ENCODE results near the gene ARHGAP9.
"Not testable (repeated sequence)": the region's sequence is repeated elsewhere in the genome, so short reads cannot be mapped to it uniquely, and the experiment has no call there.

The ARHGAP9 gene

GRCh38 chr12:57517187-57517586 is 37.5 kb upstream of the ARHGAP9 start:
- no peak for DNase-seq

DNA sequence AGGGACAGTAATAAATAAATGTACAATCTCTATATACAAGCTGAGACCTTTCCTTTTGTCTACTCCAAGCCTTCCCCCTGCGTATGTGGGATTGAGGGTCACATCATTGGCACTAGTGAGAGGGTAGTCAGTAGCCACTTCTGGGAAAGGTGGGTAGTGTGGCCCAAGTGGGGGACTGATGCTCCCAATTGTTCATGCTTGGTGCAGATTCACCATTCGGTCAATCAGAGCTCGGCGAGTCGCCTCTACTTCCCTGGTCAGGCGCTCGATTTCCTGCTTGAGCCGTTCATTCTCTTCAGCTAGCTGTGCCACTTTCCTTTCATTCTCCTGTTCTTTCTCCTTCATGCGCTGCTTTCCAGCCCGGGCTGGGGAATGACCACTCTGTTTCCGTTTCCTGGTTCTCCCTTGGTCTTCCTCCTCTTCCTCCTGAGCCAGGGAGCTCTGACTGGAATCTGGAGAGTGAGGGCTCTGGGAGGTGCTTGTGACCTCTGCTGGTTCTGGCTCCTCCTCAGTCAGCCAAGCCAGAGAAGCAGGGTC is 37.0 kb upstream of the ARHGAP9 start:
- no peak for DNase-seq

GRCh38 chr12:57515934-57516541 is 36.4 kb upstream of the ARHGAP9 start:
- no peak for DNase-seq

DNA sequence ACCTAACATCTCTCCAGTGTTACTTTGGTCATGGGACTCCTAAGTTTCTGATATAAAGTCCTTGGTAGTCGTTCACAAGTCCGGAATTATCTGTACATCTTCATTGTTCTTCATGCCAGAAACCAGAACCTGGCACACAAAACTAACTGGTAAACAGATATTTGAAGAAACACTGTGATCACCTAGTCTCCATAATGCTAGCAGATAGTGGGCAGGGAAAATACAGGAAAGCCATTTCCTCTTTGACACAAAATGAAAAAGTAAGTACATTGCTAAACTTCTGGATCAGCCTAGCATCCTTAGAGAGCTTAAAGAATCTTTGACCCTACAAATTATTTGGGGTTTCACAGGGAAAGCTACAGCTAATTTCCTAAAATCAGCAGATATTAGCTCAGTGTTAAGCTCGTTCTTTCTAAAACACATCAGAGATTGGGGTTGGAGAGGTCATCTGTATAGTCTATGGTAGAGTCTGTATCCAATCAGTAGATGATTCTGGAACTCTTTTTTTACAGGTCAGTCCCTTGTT is 35.8 kb upstream of the ARHGAP9 start:
- DNase-seq, result no peak

DNA sequence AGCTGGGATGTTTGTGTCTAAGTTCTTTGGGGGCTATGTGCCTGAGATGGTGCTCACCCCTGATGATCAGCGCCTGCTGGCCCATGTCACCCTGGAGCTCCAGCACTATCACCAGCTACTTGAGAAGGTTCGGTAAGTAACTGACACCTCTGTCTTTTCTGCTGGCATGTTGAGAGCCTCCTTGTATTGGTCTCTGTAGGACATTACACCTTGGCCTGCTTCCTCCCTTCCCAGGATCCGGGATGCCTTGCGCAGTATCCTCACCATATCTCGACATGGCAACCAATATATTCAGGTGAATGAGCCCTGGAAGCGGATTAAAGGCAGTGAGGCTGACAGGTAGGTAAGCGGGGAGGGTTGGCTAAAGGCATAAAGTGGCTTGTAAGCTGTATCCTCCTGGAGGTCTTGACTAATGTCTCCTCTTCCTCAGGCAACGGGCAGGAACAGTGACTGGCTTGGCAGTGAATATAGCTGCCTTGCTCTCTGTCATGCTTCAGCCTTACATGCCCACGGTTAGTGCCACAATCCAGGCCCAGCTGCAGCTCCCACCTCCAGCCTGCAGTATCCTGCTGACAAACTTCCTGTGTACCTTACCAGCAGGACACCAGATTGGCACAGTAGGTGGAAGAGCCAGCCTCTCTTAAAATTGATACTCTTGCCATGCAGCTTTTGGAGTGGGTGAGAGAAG is 35.2 kb upstream of the ARHGAP9 start:
- no peak for DNase-seq

- DNase-seq, result not testable (repeated sequence)
Measured at GRCh38 chr12:57514246-57514645, 34.6 kb upstream of the ARHGAP9 start.

GRCh38 chr12:57513677-57514076 is 34.0 kb upstream of the ARHGAP9 start:
- not testable (repeated sequence) for DNase-seq

DNA sequence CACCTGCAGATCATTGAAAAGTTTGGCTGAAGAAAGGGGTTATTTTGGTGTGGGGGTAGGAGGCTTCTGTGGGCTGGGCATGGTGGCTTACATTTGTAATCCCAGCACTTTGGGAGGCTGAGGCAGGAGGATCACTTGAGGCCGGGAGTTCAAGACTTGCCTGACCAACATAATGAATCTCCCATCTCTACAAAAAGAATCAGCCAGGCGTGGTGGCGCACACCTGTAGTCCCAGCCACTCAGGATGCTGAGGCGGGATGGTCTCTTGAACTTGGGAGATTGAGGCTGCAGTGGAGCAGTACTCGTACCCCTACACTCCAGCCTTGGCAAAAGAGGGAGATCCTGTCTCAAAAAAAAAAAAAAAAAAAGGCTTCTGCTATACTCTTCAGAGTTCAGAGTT is 33.6 kb upstream of the ARHGAP9 start:
- DNase-seq, result no peak

DNA sequence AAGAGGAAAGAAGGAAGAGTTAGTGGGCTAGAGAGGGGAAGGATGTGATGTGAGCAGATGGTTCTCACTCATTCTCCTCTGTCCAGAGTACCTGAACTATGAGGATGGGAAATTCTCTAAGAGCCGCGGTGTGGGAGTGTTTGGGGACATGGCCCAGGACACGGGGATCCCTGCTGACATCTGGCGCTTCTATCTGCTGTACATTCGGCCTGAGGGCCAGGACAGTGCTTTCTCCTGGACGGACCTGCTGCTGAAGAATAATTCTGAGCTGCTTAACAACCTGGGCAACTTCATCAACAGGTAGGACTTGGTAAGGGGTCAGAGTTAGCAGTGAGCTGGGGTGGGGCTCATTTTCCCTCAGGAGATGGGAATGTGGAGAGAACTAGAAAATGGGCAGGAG is 33.0 kb upstream of the ARHGAP9 start:
- no peak for DNase-seq

GRCh38 chr12:57511588-57512325 is 32.1 kb upstream of the ARHGAP9 start:
- DNase-seq, result no peak

DNA sequence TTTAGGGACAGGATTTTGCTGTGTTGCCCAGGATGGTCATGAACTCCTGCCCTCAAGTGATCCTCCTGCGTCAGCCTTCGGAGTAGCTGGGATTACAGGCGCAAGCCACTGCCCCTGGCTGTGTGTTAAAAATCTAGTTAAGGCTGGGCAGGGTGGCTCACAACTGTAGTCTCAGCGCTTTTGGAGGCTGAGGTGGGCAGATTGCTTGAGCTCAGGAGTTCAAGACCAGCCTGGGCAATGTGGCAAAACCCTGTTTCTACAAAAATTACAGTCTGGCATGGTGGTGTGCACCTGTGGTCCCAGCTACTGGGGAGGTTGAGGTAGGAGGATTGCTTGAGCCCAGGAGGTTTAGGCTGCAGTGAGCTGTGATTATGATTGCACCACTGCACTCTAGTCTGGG is 31.5 kb upstream of the ARHGAP9 start:
- no peak for DNase-seq

- not testable (repeated sequence) for DNase-seq
Measured at GRCh38 chr12:57507796-57508195, 28.1 kb upstream of the ARHGAP9 start.

- DNase-seq, result not testable (repeated sequence)
Measured at GRCh38 chr12:57506541-57506940, 26.9 kb upstream of the ARHGAP9 start.

DNA sequence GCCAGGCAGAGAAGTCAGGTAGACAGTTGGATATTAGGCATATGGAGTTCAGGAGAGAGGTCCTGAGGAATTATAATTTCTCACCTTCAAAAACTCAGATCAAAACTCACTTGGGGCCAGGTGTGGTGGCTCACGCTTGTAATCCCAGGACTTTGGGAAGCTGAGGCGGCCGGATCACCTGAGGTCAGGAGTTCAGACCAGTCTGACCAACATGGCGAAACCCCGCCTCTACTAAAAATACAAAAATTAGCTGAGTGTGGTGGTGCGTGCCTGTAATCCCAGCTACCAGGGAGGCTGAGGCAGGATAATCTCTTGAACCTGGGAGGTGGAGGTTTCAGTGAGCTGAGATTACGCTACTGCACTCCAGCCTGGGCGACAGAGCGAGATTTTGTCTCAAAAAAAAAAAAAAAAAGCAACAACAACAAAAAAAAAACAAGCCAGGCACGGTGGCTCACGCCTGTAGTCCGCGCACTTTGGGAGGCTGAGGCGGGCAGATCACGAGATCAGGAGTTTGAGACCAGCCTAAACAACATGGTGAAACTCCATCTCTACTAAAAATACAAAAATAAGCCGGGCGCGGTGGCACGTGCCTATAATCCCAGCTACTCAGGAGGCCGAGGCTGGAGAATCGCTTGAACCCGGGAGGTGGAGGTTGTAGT is 22.8 kb upstream of the ARHGAP9 start:
- DNase-seq, result not testable (repeated sequence)

- no peak for DNase-seq
Measured at GRCh38 chr12:57500213-57500612, 20.5 kb upstream of the ARHGAP9 start.

GRCh38 chr12:57498571-57498970 is 18.9 kb upstream of the ARHGAP9 start:
- DNase-seq, result no peak

DNA sequence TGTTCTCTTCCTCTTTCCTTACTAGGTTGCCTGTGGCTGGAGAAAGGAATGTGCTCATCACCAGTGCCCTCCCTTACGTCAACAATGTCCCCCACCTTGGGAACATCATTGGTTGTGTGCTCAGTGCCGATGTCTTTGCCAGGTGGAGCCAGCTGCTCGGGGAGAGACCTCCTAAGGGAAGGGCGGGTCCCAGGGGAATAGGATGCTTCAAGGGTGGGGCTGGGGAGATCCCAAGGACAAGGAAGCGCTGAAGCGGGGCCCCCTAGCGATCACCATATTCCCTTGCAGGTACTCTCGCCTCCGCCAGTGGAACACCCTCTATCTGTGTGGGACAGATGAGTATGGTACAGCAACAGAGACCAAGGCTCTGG is 18.5 kb upstream of the ARHGAP9 start:
- DNase-seq, result no peak

DNA sequence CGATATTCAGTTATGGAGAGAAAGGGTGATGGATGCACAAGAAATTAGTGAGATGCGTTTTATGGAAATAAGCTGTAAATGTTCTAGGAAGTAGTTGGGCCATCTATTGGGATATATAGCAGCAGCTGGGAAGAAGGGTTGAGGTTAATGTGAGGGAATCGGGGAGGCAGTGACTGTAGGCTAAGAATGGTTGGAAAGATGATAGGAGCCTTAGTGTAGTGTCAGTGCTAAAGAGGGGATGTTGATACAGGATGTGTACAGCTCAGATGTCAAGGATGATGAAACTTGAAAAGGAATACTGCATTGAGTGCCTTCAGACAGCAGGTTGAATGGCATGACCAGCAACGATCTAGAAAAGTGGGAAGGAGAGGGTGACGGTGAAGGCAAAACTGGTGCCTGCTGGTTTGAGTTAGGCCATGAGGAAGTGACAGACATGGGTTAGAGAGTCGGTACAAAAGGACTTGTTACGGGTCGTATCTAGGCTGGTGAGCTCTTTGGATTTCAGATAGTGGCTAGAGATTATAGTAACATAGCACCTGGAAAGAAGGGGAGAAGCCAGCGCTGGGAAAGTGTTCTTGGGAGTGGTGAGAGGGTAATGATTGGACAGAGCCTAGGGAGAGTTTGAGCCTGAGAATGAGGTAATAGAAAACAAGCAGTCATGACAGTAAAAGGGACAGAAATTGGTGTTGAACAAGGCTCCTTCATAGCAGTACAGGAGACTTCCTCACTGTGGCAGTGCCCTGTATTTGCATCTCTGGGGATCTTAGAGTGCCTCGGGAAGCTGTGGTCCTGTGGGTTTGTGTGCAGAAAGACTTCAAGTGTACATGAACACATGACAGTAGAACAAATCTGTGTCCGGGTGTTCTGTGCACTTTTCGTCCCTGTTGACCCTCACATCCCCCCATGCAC is 17.8 kb upstream of the ARHGAP9 start:
- DNase-seq, result no peak

- no peak for DNase-seq
Measured at GRCh38 chr12:57496822-57497221, 17.2 kb upstream of the ARHGAP9 start.

- not testable (repeated sequence) for DNase-seq
Measured at GRCh38 chr12:57495051-57495701, 15.5 kb upstream of the ARHGAP9 start.

Data from hematopoietic multipotent progenitor cell treated with erythropoietin and hydrocortisone succinate and interleukin-3 and kit ligand, for 8 days (in vitro differentiated cells).